Fibroblast of gingiva (primary cell): Measurements from ENCODE around the gene LRRC8E.

Experiments used
- DNase-seq: peaks from one replicate; pipeline ENCODE4 v3.0.0-alpha.2; 2011; ENCODE audit warnings: low read depth

LRRC8E gene

GRCh38 chr19:7868326-7868670, 20.0 kb upstream of the LRRC8E start:
- DNase-seq = no peak

GRCh38 chr19:7868671-7869452, 19.4 kb upstream of the LRRC8E start:
- DNase-seq = peak; percentile 27

GRCh38 chr19:7869453-7869909, 18.8 kb upstream of the LRRC8E start:
- DNase-seq = no peak

GRCh38 chr19:7869910-7870511, 18.3 kb upstream of the LRRC8E start:
- no peak for DNase-seq

- DNase-seq = no peak
These were observed 17.5 kb upstream of the LRRC8E start for GRCh38 chr19:7870571-7871436.

GRCh38 chr19:7871437-7872305, 16.6 kb upstream of the LRRC8E start:
- DNase-seq = peak; percentile 91

- no peak for DNase-seq
These were observed 15.8 kb upstream of the LRRC8E start for GRCh38 chr19:7872306-7873204.

GRCh38 chr19:7873304-7874075, 14.8 kb upstream of the LRRC8E start:
- no peak for DNase-seq

GRCh38 chr19:7874076-7874896, 14.0 kb upstream of the LRRC8E start, which contains the start of gene PRR36:
PRR36 (minus strand) TSS chr19:7874390; CDS start chr19:7873689, 701 bp downstream.
- DNase-seq = no peak

- no peak for DNase-seq
These were observed 13.4 kb upstream of the LRRC8E start for GRCh38 chr19:7874897-7875273.

GRCh38 chr19:7877249-7877836, 11.0 kb upstream of the LRRC8E start:
- no peak for DNase-seq

- DNase-seq = no peak
These were observed 9.1 kb upstream of the LRRC8E start for GRCh38 chr19:7879111-7879807.

- DNase-seq = no peak
These were observed 8.5 kb upstream of the LRRC8E start for GRCh38 chr19:7879836-7880235.

GRCh38 chr19:7881910-7882309, 6.4 kb upstream of the LRRC8E start:
- no peak for DNase-seq

- DNase-seq = no peak
These were observed 5.2 kb upstream of the LRRC8E start for GRCh38 chr19:7883105-7883504.

GRCh38 chr19:7883796-7884570, 4.3 kb upstream of the LRRC8E start:
- DNase-seq = peak; percentile 74

- DNase-seq = no peak
These were observed 2.5 kb upstream of the LRRC8E start for GRCh38 chr19:7885818-7886217.
